Adipocyte (in vitro differentiated cells): ENCODE data around the gene TRAPPC10.

Experiments used
- DNase-seq: peaks from one replicate; pipeline ENCODE4 v3.0.0-alpha.2; 2015; ENCODE audit warnings: low read depth
- H3K27me3 ChIP-seq: replicated peaks from 2 replicates; pipeline ENCODE4 v1.7.0; 2013; ENCODE audit warnings: mild to moderate bottlenecking, low read length, moderate library complexity; ENCODE audit not compliant: control insufficient read depth, insufficient read depth
- H3K36me3 ChIP-seq: 2 replicates; pipeline ENCODE4 v1.7.0; 2013; ENCODE audit warnings: low read length, mild to moderate bottlenecking, moderate library complexity; ENCODE audit not compliant: control insufficient read depth, insufficient read depth, severe bottlenecking
- H3K4me1 ChIP-seq: 2 replicates; pipeline ENCODE4 v1.7.0; 2013; ENCODE audit warnings: mild to moderate bottlenecking, low read length, moderate library complexity; ENCODE audit not compliant: control insufficient read depth, insufficient read depth
- H3K4me3 ChIP-seq: 2 replicates; pipeline ENCODE4 v1.7.0; 2013; ENCODE audit warnings: mild to moderate bottlenecking, low read length, moderate library complexity
- H3K9ac ChIP-seq: 2 replicates; pipeline ENCODE4 v1.7.0; 2013; ENCODE audit warnings: mild to moderate bottlenecking, low read length, moderate library complexity
- H3K9me3 ChIP-seq: 2 replicates; pipeline ENCODE4 v1.7.0; 2013; ENCODE audit warnings: mild to moderate bottlenecking, low read length, moderate library complexity; ENCODE audit not compliant: control insufficient read depth

TRAPPC10 gene

GRCh38 chr21:43973634-43973955 is 38.5 kb upstream of the TRAPPC10 start:
- no peak overlapping the region for H3K4me3 ChIP-seq
- H3K27me3 ChIP-seq, result no peaks in the 10 kb centered on the region
- no peak overlapping the region for H3K9ac ChIP-seq
- H3K4me1 ChIP-seq, result no peaks in the 10 kb centered on the region
- no peak for DNase-seq
- H3K36me3 ChIP-seq, result peaks cover 33% of the 10 kb centered on the region
- H3K9me3 ChIP-seq, result no peaks in the 10 kb centered on the region

GRCh38 chr21:43974791-43975468 is 37.2 kb upstream of the TRAPPC10 start:
- no peak overlapping the region for H3K9ac ChIP-seq
- no peak for DNase-seq
- no peaks in the 10 kb centered on the region for H3K9me3 ChIP-seq
- no peaks in the 10 kb centered on the region for H3K4me1 ChIP-seq
- H3K36me3 ChIP-seq, result peaks cover 24% of the 10 kb centered on the region
- no peak overlapping the region for H3K4me3 ChIP-seq
- H3K27me3 ChIP-seq, result no peaks in the 10 kb centered on the region

DNA sequence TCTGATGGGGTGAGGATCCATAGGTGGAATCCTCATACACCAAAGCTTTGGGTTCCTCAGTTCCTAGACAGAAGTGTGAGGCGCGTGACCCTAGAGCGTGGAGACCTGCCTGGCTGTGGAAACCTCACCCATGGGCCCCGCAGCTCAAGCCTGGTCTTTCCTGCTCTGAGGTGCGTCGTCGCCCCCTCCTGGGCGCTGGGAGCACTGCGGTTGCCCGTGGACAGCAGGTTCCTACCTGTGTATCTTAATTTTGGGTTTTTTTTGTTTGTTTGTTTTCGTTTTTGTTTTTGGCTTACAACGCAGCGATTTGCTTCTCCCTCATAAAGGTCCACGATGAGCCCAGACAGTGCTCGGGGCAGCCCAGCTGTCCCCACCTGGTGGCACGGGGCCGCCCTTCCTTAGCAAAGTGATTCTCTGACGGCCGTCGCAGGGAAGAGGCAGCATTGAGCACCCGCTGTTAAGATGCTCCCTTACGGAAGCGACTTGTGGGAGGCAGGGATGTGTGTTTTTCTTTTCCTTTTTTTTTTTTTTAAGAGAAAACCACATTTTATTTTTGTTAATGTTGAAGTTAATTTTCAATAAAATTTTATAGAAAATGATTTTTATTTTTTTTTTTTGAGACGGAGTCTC is 36.5 kb upstream of the TRAPPC10 start:
- Histone ChIP-seq H3K9me3 (no peaks in the 10 kb centered on the region), H3K9ac (no peak overlapping the region), H3K27me3 (no peaks in the 10 kb centered on the region), H3K36me3 (peaks cover 21% of the 10 kb centered on the region), H3K4me3 (no peak overlapping the region), H3K4me1 (no peaks in the 10 kb centered on the region)
- peak; percentile 81 for DNase-seq

DNA sequence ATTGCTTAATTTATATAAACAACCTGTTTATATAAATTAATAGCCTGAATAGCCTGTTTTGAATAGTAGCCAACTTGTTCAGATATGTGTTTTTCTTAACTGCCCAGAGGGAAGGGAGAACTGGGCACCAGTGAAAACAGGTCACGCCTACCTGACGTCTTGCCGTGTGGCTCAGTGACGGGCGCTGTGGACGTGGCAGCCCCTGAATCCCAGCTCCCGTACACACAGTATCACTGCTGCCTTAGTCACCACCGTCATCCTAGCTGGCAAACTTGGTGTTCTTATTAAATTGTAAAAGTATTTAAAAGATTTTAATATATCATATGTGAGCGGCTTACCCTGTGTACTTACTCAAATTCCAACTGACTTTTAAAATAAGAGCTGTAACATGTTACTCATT is 35.4 kb upstream of the TRAPPC10 start:
- Histone ChIP-seq H3K4me3 (no peak overlapping the region), H3K4me1 (no peaks in the 10 kb centered on the region), H3K9ac (no peak overlapping the region), H3K27me3 (no peaks in the 10 kb centered on the region), H3K36me3 (peaks cover 18% of the 10 kb centered on the region), H3K9me3 (no peaks in the 10 kb centered on the region)
- DNase-seq, result no peak

DNA sequence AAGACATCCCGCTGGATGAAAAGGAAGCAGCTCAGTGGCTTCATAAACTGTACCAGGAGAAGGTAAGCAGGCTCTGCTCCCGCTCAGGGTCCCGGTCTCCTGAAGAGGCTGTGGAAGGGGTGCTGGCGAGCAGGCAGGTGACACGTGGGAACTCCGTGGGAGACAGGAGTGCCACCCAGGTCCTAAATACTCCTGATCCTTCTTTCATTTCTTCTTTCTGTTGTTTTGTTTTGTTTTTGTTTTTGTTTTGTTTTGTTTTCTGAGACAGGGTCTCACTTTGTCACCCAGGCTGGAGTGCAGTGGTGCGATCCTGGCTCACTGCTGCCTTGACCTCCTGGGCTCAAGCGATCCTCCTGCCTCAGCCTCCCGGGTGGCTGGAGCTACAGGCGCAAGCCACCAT is 34.0 kb upstream of the TRAPPC10 start:
- H3K4me1 ChIP-seq, result no peaks in the 10 kb centered on the region
- H3K9ac ChIP-seq, result no peak overlapping the region
- no peaks in the 10 kb centered on the region for H3K9me3 ChIP-seq
- no peaks in the 10 kb centered on the region for H3K27me3 ChIP-seq
- no peak overlapping the region for H3K4me3 ChIP-seq
- peaks cover 20% of the 10 kb centered on the region for H3K36me3 ChIP-seq
- DNase-seq, result no peak

GRCh38 chr21:43979654-43980053 is 32.5 kb upstream of the TRAPPC10 start:
- DNase-seq, result no peak
- Histone ChIP-seq H3K36me3 (peaks cover 20% of the 10 kb centered on the region), H3K27me3 (no peaks in the 10 kb centered on the region), H3K9me3 (no peaks in the 10 kb centered on the region), H3K4me3 (no peak overlapping the region), H3K9ac (no peak overlapping the region), H3K4me1 (no peaks in the 10 kb centered on the region)

DNA sequence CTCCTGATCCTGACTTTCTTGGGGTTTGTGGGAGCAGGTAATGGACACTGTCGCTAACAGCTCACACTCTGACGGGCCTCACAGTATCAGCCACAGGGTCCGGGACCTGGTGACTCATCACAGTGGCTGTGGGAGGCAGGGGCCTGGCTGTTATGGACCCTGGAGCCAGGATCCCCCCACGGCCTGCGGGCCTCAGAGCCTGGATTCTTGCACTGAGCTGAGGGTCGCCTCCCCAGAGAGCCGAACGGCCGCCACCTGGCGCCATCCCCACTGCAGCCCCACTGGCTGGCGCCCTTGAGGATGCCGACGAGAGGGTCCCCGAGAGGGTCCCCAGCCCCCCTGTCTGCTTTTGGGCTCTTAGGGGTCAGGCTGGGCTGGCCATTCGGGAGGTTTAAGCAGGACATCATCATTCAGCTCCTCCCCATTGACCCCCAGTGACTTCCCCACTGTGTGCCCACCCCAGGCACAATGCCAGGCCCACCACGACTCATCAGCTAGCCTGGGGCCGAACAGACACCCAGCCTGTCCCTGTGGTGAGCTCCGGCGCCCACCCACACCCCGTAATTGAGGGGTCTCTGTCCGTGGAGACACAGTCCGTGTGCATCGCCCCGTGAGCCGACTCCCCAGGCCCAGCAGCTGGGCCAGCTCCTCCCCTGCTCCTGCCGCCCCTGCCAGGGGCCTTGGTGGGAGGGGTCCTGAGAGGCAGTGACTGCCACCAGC is 30.8 kb upstream of the TRAPPC10 start:
- DNase-seq, result no peak
- no peaks in the 10 kb centered on the region for H3K9me3 ChIP-seq
- no peak overlapping the region for H3K9ac ChIP-seq
- peaks cover 20% of the 10 kb centered on the region for H3K36me3 ChIP-seq
- no peaks in the 10 kb centered on the region for H3K27me3 ChIP-seq
- H3K4me3 ChIP-seq, result no peak overlapping the region
- no peaks in the 10 kb centered on the region for H3K4me1 ChIP-seq

GRCh38 chr21:43981871-43982210 is 30.3 kb upstream of the TRAPPC10 start:
- Histone ChIP-seq H3K27me3 (no peaks in the 10 kb centered on the region), H3K9ac (no peak overlapping the region), H3K4me3 (no peak overlapping the region), H3K9me3 (no peaks in the 10 kb centered on the region), H3K4me1 (peaks cover 2% of the 10 kb centered on the region), H3K36me3 (peaks cover 20% of the 10 kb centered on the region)
- DNase-seq, result no peak

- H3K4me3 ChIP-seq, result no peak overlapping the region
- H3K9ac ChIP-seq, result no peak overlapping the region
- peaks cover 5% of the 10 kb centered on the region for H3K4me1 ChIP-seq
- no peak for DNase-seq
- peaks cover 20% of the 10 kb centered on the region for H3K36me3 ChIP-seq
- no peaks in the 10 kb centered on the region for H3K9me3 ChIP-seq
- H3K27me3 ChIP-seq, result no peaks in the 10 kb centered on the region
Observed at GRCh38 chr21:43982489-43983078, 29.5 kb upstream of the TRAPPC10 start.

- no peak overlapping the region for H3K9ac ChIP-seq
- no peaks in the 10 kb centered on the region for H3K9me3 ChIP-seq
- H3K27me3 ChIP-seq, result no peaks in the 10 kb centered on the region
- DNase-seq, result no peak
- peaks cover 16% of the 10 kb centered on the region for H3K36me3 ChIP-seq
- no peak overlapping the region for H3K4me3 ChIP-seq
- peaks cover 5% of the 10 kb centered on the region for H3K4me1 ChIP-seq
Observed at GRCh38 chr21:43983390-43983789, 28.7 kb upstream of the TRAPPC10 start.

DNA sequence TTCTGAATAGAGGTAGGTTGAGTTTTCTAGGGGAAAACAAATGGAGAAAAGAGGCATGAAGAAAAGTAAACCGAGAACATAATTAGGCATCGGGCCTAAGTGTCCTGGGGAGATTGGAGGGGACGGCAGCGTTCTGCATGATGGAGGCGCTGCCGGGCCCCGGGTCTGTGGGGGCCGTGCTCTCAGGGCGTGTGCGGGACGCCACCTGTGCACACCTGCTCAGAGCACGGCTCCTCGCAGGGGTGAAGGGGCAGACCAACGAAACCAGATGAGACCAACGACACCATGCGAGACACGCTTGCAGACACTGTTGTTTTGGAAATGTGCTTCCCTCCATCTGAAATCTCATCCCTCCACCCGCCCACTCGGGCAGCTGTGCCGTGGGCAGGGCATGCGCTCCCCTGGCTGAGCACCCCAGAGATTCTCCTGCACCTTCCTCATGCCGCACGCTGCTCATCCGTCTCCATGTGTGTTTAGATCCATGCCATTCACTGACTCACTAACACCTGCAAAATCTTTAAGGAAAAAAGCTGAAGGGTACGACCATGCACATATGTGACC is 28.2 kb upstream of the TRAPPC10 start:
- Histone ChIP-seq H3K27me3 (peaks cover 2% of the 10 kb centered on the region), H3K9me3 (no peaks in the 10 kb centered on the region), H3K36me3 (peaks cover 16% of the 10 kb centered on the region)

More for the DNA sequence above, 28.2 kb upstream of the TRAPPC10 start:
- Histone ChIP-seq H3K4me3 (no peak overlapping the region), H3K9ac (no peak overlapping the region), H3K4me1 (peaks cover 5% of the 10 kb centered on the region)
- no peak for DNase-seq
